ENCODE results near the gene TMTC2. TPM values are rescaled to one million over a fixed set of nuclear protein-coding genes. Genes with fewer than 3 reads are reported as not detected.

The TMTC2 gene
- total RNA-seq, 1 experiment from 2014 or later, result 1.7 TPM

- BruUV-seq (replicated peaks), result no TSS peak
- TF ChIP-seq CTCF (IDR thresholded peaks at IDR 0.05; ENCODE audit: unreplicated experiment), result no peak
- CTCF ChIA-PET, result no interaction called here
- POLR2A ChIA-PET, result no interaction called here
- Mint-ChIP-seq H3K4me1 (ENCODE audit: insufficient read depth, unreplicated experiment) (no peaks in the 10 kb centered on the region), H3K9me3 (ENCODE audit: unreplicated experiment) (no peaks in the 10 kb centered on the region), H3K27me3 (ENCODE audit: insufficient read depth, unreplicated experiment) (no peaks in the 10 kb centered on the region), H3K36me3 (ENCODE audit: insufficient read depth, unreplicated experiment) (no peaks in the 10 kb centered on the region), H3K4me3 (ENCODE audit: unreplicated experiment) (no peak overlapping the region), H3K27ac (ENCODE audit: low read depth, unreplicated experiment) (no peak overlapping the region)
- DNase-seq (ENCODE audit: unreplicated experiment), result no peak
- intact Hi-C loops (cut with micrococcal nuclease), result no loop called here
Measured at GRCh38 chr12:82862069-82862841, 175.5 kb downstream of the TMTC2 start.

GRCh38 chr12:82862876-82863649, 176.4 kb downstream of the TMTC2 start:
- no peaks in the 10 kb centered on the region for H3K27me3 Mint-ChIP-seq (ENCODE audit: insufficient read depth, unreplicated experiment)
- no peak for DNase-seq (ENCODE audit: unreplicated experiment)
- no peak overlapping the region for H3K4me3 Mint-ChIP-seq (ENCODE audit: unreplicated experiment)
- intact Hi-C loops (cut with micrococcal nuclease), result no loop called here
- no peaks in the 10 kb centered on the region for H3K4me1 Mint-ChIP-seq (ENCODE audit: insufficient read depth, unreplicated experiment)
- no peak overlapping the region for H3K27ac Mint-ChIP-seq (ENCODE audit: low read depth, unreplicated experiment)
- ChIA-PET POLR2A (no interaction called here), CTCF (interaction anchor here (0.6 kb wide), 1 partner anchor 12 kb away, joined by 4 read pairs; no protein-coding TSS in a partner anchor)
- no peak for TF ChIP-seq CTCF (IDR thresholded peaks at IDR 0.05; ENCODE audit: unreplicated experiment)
- no peaks in the 10 kb centered on the region for H3K36me3 Mint-ChIP-seq (ENCODE audit: insufficient read depth, unreplicated experiment)
- no peaks in the 10 kb centered on the region for H3K9me3 Mint-ChIP-seq (ENCODE audit: unreplicated experiment)
- BruUV-seq (replicated peaks), result no TSS peak

- no peak for DNase-seq (ENCODE audit: unreplicated experiment)
- H3K27me3 Mint-ChIP-seq (ENCODE audit: insufficient read depth, unreplicated experiment), result no peaks in the 10 kb centered on the region
- H3K4me1 Mint-ChIP-seq (ENCODE audit: insufficient read depth, unreplicated experiment), result no peaks in the 10 kb centered on the region
- no peak overlapping the region for H3K27ac Mint-ChIP-seq (ENCODE audit: low read depth, unreplicated experiment)
- BruUV-seq (replicated peaks), result no TSS peak
- H3K4me3 Mint-ChIP-seq (ENCODE audit: unreplicated experiment), result no peak overlapping the region
- POLR2A ChIA-PET, result no interaction called here
- no peak for TF ChIP-seq CTCF (IDR thresholded peaks at IDR 0.05; ENCODE audit: unreplicated experiment)
- H3K9me3 Mint-ChIP-seq (ENCODE audit: unreplicated experiment), result no peaks in the 10 kb centered on the region
- CTCF ChIA-PET, result interaction anchor here (0.7 kb wide), 1 partner anchor 180 kb away, joined by 3 read pairs; no protein-coding TSS in a partner anchor
- intact Hi-C loops (cut with micrococcal nuclease), result no loop called here
- H3K36me3 Mint-ChIP-seq (ENCODE audit: insufficient read depth, unreplicated experiment), result no peaks in the 10 kb centered on the region
Measured at GRCh38 chr12:82866227-82866775, 179.6 kb downstream of the TMTC2 start.

- no TSS peak for BruUV-seq (replicated peaks)
- Mint-ChIP-seq H3K9me3 (ENCODE audit: unreplicated experiment) (no peaks in the 10 kb centered on the region), H3K4me3 (ENCODE audit: unreplicated experiment) (no peak overlapping the region), H3K4me1 (ENCODE audit: insufficient read depth, unreplicated experiment) (no peaks in the 10 kb centered on the region), H3K27ac (ENCODE audit: low read depth, unreplicated experiment) (no peak overlapping the region), H3K27me3 (ENCODE audit: insufficient read depth, unreplicated experiment) (no peaks in the 10 kb centered on the region), H3K36me3 (ENCODE audit: insufficient read depth, unreplicated experiment) (no peaks in the 10 kb centered on the region)
- intact Hi-C loops (cut with micrococcal nuclease), result no loop called here
- DNase-seq (ENCODE audit: unreplicated experiment), result no peak
- ChIA-PET POLR2A (no interaction called here), CTCF (no interaction called here)
- TF ChIP-seq CTCF (IDR thresholded peaks at IDR 0.05; ENCODE audit: unreplicated experiment), result no peak
Measured at GRCh38 chr12:82866946-82867345, 180.2 kb downstream of the TMTC2 start.
